ENCODE results near the gene UBC.

Gene UBC

GRCh38 chr12:124898923-124899294 lies 15.5 kb downstream of the UBC start:
- no peaks in the 10 kb centered on the region for H3K4me1 ChIP-seq
- no peak overlapping the region for H3K9ac ChIP-seq
- H3K27ac ChIP-seq, result no peak overlapping the region
- no peaks in the 10 kb centered on the region for H3K79me2 ChIP-seq
- H3K36me3 ChIP-seq (ENCODE audit: control insufficient read depth, insufficient read depth, low read length), result no peaks in the 10 kb centered on the region
- H3K4me2 ChIP-seq (ENCODE audit: low read length), result no peak overlapping the region
- TF ChIP-seq CTCF (IDR thresholded peaks at IDR 0.05), result no peak
- H3K27me3 ChIP-seq (ENCODE audit: control insufficient read depth, insufficient read depth, low read length), result no peaks in the 10 kb centered on the region
- no peak overlapping the region for H2AFZ ChIP-seq
- no peak overlapping the region for H3K4me3 ChIP-seq (ENCODE audit: low read depth, low read length)
- H3K9me3 ChIP-seq (ENCODE audit: control insufficient read depth, low read length), result no peaks in the 10 kb centered on the region

- no peak overlapping the region for H3K4me3 ChIP-seq (ENCODE audit: low read depth, low read length)
- no peak overlapping the region for H2AFZ ChIP-seq
- no peak overlapping the region for H3K27ac ChIP-seq
- no peak overlapping the region for H3K9ac ChIP-seq
- H3K4me1 ChIP-seq, result no peaks in the 10 kb centered on the region
- no peak overlapping the region for H3K4me2 ChIP-seq (ENCODE audit: low read length)
- H3K36me3 ChIP-seq (ENCODE audit: control insufficient read depth, insufficient read depth, low read length), result no peaks in the 10 kb centered on the region
- no peaks in the 10 kb centered on the region for H3K79me2 ChIP-seq
- no peaks in the 10 kb centered on the region for H3K9me3 ChIP-seq (ENCODE audit: control insufficient read depth, low read length)
- H3K27me3 ChIP-seq (ENCODE audit: control insufficient read depth, insufficient read depth, low read length), result no peaks in the 10 kb centered on the region
- TF ChIP-seq CTCF (IDR thresholded peaks at IDR 0.05), result peak; percentile 43
These were observed 16.1 kb downstream of the UBC start for GRCh38 chr12:124898200-124898922.

GRCh38 chr12:124896461-124896860 lies 18.0 kb downstream of the UBC start:
- no peak overlapping the region for H3K9ac ChIP-seq
- no peaks in the 10 kb centered on the region for H3K9me3 ChIP-seq (ENCODE audit: control insufficient read depth, low read length)
- no peak overlapping the region for H2AFZ ChIP-seq
- H3K36me3 ChIP-seq (ENCODE audit: control insufficient read depth, insufficient read depth, low read length), result no peaks in the 10 kb centered on the region
- TF ChIP-seq CTCF (IDR thresholded peaks at IDR 0.05), result no peak
- no peak overlapping the region for H3K4me3 ChIP-seq (ENCODE audit: low read depth, low read length)
- H3K79me2 ChIP-seq, result no peaks in the 10 kb centered on the region
- no peak overlapping the region for H3K27ac ChIP-seq
- no peak overlapping the region for H3K4me2 ChIP-seq (ENCODE audit: low read length)
- no peaks in the 10 kb centered on the region for H3K4me1 ChIP-seq
- no peaks in the 10 kb centered on the region for H3K27me3 ChIP-seq (ENCODE audit: control insufficient read depth, insufficient read depth, low read length)

- H3K27me3 ChIP-seq (ENCODE audit: control insufficient read depth, insufficient read depth, low read length), result no peaks in the 10 kb centered on the region
- H3K4me3 ChIP-seq (ENCODE audit: low read depth, low read length), result no peak overlapping the region
- no peak overlapping the region for H3K9ac ChIP-seq
- H3K4me1 ChIP-seq, result no peaks in the 10 kb centered on the region
- H2AFZ ChIP-seq, result no peak overlapping the region
- no peak overlapping the region for H3K4me2 ChIP-seq (ENCODE audit: low read length)
- H3K36me3 ChIP-seq (ENCODE audit: control insufficient read depth, insufficient read depth, low read length), result no peaks in the 10 kb centered on the region
- no peaks in the 10 kb centered on the region for H3K9me3 ChIP-seq (ENCODE audit: control insufficient read depth, low read length)
- TF ChIP-seq CTCF (IDR thresholded peaks at IDR 0.05), result no peak
- no peaks in the 10 kb centered on the region for H3K79me2 ChIP-seq
- no peak overlapping the region for H3K27ac ChIP-seq
These were observed 20.5 kb downstream of the UBC start for GRCh38 chr12:124893792-124894516.

Measured in parathyroid adenoma (tissue), 2 donors.